WTC11 (cell line): ENCODE results near the gene SULT1A2.
"Not testable (repeated sequence)": the region's sequence is repeated elsewhere in the genome, so short reads cannot be mapped to it uniquely, and the experiment has no call there.

Experiments
- FOXK1 ChIP-seq: sonication (generic); formaldehyde crosslinking; IDR thresholded peaks from 2 replicates; pipeline ENCODE4 v1.8.0; 2022; ENCODE audit warnings: mild to moderate bottlenecking, moderate library complexity, missing genetic modification reagents
- FOXP1 ChIP-seq: sonication (generic); formaldehyde crosslinking; IDR thresholded peaks from 2 replicates; pipeline ENCODE4 v1.8.0; 2022; ENCODE audit warnings: missing genetic modification reagents, mild to moderate bottlenecking, moderate library complexity, borderline replicate concordance
- NR1H2 ChIP-seq: sonication (generic); formaldehyde crosslinking; IDR thresholded peaks from 2 replicates; pipeline ENCODE4 v1.9.0; 2021; ENCODE audit warnings: mild to moderate bottlenecking, moderate library complexity, missing genetic modification reagents
- NR3C1 ChIP-seq: sonication (generic); formaldehyde crosslinking; conservative IDR thresholded peaks from 2 replicates; pipeline ENCODE4 v1.8.1; 2023; ENCODE audit warnings: low read depth, mild to moderate bottlenecking, missing genetic modification reagents
- SOX15 ChIP-seq: fragments of 250-450 bp; sonication (Bioruptor Pico); IDR thresholded peaks from 2 replicates; pipeline ENCODE4 v1.9.0; 2021; ENCODE audit warnings: mild to moderate bottlenecking
- TEAD4 ChIP-seq: sonication (generic); formaldehyde crosslinking; IDR thresholded peaks from 2 replicates; pipeline ENCODE4 v1.8.0; 2022; ENCODE audit warnings: mild to moderate bottlenecking, missing genetic modification reagents
- ZNF121 ChIP-seq: sonication (generic); formaldehyde crosslinking; IDR thresholded peaks from 2 replicates; pipeline ENCODE4 v1.8.0; 2023; ENCODE audit warnings: missing genetic modification reagents
- TF ChIP-seq, protein P1 (sequence below): fragments of 200-600 bp; IDR thresholded peaks from 2 replicates; pipeline ENCODE4 v1.8.0; 2022; ENCODE audit warnings: antibody characterized with exemption
- TF ChIP-seq, protein P2 (sequence below): sonication (generic); formaldehyde crosslinking; IDR thresholded peaks from 2 replicates; pipeline ENCODE4 v1.8.0; 2022; ENCODE audit warnings: mild to moderate bottlenecking, missing genetic modification reagents
- TF ChIP-seq, protein P3 (sequence below): fragments of 250-450 bp; sonication (Bioruptor Pico); IDR thresholded peaks from 2 replicates; pipeline ENCODE4 v1.9.0; 2021; ENCODE audit warnings: mild to moderate bottlenecking
- TF ChIP-seq, protein P4 (sequence below): sonication (generic); formaldehyde crosslinking; IDR thresholded peaks from 2 replicates; pipeline ENCODE4 v1.8.0; 2022; ENCODE audit warnings: mild to moderate bottlenecking, missing genetic modification reagents
- TF ChIP-seq, protein P5 (sequence below): sonication (generic); formaldehyde crosslinking; conservative IDR thresholded peaks from 2 replicates; pipeline ENCODE4 v1.8.1; 2022; ENCODE audit warnings: mild to moderate bottlenecking, missing genetic modification reagents

DNA sequence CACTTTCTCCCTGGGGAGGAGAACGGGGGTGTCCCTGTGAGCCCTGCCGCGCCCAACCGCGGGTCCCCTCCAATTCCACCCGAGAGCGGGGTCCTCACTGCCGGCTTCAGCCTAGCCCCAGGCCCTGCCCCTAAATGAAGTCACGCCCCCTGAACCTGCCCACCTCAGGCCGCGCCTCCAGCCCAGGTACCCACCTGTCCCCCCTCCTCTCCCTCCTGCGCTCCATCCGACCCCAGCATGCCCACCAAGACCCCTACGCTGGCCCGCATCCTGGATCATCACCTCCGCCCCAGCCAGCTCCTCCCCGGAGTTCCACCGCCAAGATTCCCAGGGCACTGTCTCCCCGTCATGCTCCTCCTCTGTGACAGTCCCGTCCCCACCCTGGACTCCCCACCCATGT, 4.1 kb upstream of the SULT1A2 start:
- not testable (repeated sequence) for TF ChIP-seq NR1H2 (CRISPR knock-in tag); NR3C1; FOXP1 (CRISPR knock-in tag); FOXK1 (CRISPR knock-in tag); TEAD4 (CRISPR knock-in tag); ZNF121 (CRISPR knock-in tag); SOX15 (CRISPR knock-in tag)
- TF ChIP-seq, protein P1, sequence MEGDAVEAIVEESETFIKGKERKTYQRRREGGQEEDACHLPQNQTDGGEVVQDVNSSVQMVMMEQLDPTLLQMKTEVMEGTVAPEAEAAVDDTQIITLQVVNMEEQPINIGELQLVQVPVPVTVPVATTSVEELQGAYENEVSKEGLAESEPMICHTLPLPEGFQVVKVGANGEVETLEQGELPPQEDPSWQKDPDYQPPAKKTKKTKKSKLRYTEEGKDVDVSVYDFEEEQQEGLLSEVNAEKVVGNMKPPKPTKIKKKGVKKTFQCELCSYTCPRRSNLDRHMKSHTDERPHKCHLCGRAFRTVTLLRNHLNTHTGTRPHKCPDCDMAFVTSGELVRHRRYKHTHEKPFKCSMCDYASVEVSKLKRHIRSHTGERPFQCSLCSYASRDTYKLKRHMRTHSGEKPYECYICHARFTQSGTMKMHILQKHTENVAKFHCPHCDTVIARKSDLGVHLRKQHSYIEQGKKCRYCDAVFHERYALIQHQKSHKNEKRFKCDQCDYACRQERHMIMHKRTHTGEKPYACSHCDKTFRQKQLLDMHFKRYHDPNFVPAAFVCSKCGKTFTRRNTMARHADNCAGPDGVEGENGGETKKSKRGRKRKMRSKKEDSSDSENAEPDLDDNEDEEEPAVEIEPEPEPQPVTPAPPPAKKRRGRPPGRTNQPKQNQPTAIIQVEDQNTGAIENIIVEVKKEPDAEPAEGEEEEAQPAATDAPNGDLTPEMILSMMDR: not testable (repeated sequence)
- TF ChIP-seq, protein P2, sequence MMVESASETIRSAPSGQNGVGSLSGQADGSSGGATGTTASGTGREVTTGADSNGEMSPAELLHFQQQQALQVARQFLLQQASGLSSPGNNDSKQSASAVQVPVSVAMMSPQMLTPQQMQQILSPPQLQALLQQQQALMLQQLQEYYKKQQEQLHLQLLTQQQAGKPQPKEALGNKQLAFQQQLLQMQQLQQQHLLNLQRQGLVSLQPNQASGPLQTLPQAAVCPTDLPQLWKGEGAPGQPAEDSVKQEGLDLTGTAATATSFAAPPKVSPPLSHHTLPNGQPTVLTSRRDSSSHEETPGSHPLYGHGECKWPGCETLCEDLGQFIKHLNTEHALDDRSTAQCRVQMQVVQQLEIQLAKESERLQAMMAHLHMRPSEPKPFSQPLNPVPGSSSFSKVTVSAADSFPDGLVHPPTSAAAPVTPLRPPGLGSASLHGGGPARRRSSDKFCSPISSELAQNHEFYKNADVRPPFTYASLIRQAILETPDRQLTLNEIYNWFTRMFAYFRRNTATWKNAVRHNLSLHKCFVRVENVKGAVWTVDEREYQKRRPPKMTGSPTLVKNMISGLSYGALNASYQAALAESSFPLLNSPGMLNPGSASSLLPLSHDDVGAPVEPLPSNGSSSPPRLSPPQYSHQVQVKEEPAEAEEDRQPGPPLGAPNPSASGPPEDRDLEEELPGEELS (CRISPR knock-in tag): not testable (repeated sequence)
- TF ChIP-seq, protein P3, sequence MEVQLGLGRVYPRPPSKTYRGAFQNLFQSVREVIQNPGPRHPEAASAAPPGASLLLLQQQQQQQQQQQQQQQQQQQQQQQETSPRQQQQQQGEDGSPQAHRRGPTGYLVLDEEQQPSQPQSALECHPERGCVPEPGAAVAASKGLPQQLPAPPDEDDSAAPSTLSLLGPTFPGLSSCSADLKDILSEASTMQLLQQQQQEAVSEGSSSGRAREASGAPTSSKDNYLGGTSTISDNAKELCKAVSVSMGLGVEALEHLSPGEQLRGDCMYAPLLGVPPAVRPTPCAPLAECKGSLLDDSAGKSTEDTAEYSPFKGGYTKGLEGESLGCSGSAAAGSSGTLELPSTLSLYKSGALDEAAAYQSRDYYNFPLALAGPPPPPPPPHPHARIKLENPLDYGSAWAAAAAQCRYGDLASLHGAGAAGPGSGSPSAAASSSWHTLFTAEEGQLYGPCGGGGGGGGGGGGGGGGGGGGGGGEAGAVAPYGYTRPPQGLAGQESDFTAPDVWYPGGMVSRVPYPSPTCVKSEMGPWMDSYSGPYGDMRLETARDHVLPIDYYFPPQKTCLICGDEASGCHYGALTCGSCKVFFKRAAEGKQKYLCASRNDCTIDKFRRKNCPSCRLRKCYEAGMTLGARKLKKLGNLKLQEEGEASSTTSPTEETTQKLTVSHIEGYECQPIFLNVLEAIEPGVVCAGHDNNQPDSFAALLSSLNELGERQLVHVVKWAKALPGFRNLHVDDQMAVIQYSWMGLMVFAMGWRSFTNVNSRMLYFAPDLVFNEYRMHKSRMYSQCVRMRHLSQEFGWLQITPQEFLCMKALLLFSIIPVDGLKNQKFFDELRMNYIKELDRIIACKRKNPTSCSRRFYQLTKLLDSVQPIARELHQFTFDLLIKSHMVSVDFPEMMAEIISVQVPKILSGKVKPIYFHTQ: not testable (repeated sequence)
- TF ChIP-seq, protein P4, sequence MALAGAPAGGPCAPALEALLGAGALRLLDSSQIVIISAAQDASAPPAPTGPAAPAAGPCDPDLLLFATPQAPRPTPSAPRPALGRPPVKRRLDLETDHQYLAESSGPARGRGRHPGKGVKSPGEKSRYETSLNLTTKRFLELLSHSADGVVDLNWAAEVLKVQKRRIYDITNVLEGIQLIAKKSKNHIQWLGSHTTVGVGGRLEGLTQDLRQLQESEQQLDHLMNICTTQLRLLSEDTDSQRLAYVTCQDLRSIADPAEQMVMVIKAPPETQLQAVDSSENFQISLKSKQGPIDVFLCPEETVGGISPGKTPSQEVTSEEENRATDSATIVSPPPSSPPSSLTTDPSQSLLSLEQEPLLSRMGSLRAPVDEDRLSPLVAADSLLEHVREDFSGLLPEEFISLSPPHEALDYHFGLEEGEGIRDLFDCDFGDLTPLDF (CRISPR knock-in tag): not testable (repeated sequence)
- TF ChIP-seq, protein P5, sequence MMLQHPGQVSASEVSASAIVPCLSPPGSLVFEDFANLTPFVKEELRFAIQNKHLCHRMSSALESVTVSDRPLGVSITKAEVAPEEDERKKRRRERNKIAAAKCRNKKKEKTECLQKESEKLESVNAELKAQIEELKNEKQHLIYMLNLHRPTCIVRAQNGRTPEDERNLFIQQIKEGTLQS (CRISPR knock-in tag): not testable (repeated sequence)
